ENCODE data around the gene SRXN1.

SRXN1 gene

DNA sequence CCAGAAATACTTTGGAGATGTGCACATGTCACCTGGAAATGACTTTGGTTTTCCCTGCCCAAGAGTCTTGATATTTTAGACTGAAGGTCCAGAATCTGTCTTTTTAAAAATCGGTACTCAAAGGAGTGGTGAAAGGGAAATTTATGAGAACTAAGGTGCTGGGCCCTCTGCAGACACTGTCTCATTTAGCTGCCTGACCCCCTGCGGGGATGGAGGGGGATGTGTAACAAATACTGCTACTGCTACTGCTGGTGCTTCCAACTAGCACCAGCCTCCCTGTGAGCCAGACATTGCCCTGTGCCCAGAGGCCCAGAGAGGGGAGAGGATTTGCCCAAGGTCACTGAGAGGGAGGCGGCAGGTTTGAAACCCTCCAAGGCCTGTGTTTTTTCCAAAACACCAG is 15.6 kb upstream of the SRXN1 start:
- no peak for DNase-seq
- TF ChIP-seq, protein P1, sequence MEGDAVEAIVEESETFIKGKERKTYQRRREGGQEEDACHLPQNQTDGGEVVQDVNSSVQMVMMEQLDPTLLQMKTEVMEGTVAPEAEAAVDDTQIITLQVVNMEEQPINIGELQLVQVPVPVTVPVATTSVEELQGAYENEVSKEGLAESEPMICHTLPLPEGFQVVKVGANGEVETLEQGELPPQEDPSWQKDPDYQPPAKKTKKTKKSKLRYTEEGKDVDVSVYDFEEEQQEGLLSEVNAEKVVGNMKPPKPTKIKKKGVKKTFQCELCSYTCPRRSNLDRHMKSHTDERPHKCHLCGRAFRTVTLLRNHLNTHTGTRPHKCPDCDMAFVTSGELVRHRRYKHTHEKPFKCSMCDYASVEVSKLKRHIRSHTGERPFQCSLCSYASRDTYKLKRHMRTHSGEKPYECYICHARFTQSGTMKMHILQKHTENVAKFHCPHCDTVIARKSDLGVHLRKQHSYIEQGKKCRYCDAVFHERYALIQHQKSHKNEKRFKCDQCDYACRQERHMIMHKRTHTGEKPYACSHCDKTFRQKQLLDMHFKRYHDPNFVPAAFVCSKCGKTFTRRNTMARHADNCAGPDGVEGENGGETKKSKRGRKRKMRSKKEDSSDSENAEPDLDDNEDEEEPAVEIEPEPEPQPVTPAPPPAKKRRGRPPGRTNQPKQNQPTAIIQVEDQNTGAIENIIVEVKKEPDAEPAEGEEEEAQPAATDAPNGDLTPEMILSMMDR (IDR thresholded peaks at IDR 0.05; ENCODE audit: low read depth, low read length, missing control alignments): no peak
- H3K27me3 ChIP-seq (replicated peaks): peaks cover 42% of the 10 kb centered on the region
- no peaks in the 10 kb centered on the region for H3K36me3 ChIP-seq (replicated peaks)
- in situ Hi-C loops (cut with HindIII; ENCODE audit: low pct_ligation_motif_present, low sequenced_read_pairs): no loop called here
- H3K4me3 ChIP-seq (ENCODE audit: low read depth, low read length): no peak overlapping the region
- H3K27ac ChIP-seq: no peak overlapping the region

DNA sequence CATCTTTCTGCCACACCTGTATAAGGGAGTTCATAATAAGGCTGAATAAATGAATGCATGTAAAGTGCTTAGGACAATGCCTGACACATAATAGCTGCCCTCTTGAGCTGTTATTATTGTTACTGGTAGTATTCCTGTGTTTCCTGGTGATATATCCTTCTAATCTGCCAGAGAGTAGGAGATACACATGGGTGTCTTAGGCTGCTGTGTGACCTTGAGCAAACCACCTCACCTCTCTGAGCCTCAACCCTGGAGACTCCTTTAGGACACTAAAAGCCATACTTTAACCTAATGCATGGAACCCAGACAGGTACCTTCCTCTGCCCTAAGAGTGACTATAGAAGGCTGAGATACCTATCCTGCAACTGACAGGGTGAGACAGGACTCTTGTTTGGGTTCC is 15.1 kb upstream of the SRXN1 start:
- Histone ChIP-seq H3K27ac (no peak overlapping the region), H3K36me3 (replicated peaks) (no peaks in the 10 kb centered on the region), H3K4me3 (ENCODE audit: low read depth, low read length) (no peak overlapping the region), H3K27me3 (replicated peaks) (peaks cover 42% of the 10 kb centered on the region)
- in situ Hi-C loops (cut with HindIII; ENCODE audit: low pct_ligation_motif_present, low sequenced_read_pairs): no loop called here
- DNase-seq: no peak
- TF ChIP-seq, protein P1 (IDR thresholded peaks at IDR 0.05; ENCODE audit: low read depth, low read length, missing control alignments): no peak

DNA sequence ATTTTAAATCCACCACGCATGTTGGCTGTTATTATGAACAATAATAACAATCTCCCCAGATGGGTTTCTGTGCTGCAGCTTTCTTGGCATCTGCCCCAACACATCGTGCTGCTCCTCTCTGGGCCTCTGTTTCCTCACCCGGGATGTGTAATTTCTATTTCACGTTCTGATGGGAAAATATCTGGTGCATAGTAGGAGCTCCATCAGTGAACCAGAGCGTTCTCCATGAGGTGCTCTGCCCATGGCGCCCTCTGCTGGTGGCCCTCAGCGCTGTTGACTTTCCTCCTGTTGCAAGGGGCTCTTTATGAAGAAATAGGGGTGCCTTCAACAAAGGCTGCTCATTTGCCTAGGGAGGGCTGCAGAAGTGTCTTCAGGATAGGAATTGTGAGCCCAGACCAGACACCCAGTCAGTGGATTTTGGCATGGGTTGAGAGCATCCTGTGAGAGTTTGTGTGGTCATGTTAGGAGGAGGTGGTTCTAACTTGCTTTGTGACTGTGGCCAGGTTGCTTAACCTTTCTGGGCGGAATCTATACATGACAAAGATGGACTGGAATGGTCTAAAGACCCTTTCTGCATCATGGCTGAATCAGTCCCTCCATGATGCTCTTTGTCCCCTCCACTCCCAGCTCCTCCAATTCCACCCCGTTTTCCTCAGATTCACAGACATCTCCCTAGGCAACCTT is 14.5 kb upstream of the SRXN1 start:
- peak; percentile 22 for DNase-seq
- in situ Hi-C loops (cut with HindIII; ENCODE audit: low pct_ligation_motif_present, low sequenced_read_pairs): no loop called here
- no peak overlapping the region for H3K4me3 ChIP-seq (ENCODE audit: low read depth, low read length)

DNA sequence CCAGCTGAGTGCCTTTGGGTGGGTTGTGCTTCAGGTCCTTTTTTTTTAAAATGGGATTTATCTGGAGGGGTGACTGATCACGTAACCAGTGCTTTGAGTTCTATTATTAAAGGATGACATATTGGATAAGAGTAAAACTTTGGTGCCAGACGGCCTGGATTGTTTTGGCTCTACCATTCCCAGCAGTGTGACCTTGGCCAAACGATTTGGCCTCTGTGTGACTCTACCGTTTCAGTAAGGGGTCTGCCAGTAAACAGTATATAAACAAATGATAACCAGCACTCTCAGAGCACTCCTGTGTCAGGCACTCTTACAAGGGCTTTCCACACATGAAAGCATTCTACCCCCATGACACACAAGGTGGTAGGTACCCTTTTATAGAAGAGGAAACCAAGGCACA is 13.9 kb upstream of the SRXN1 start:
- Histone ChIP-seq H3K27ac (no peak overlapping the region), H3K36me3 (replicated peaks) (no peaks in the 10 kb centered on the region), H3K27me3 (replicated peaks) (peaks cover 47% of the 10 kb centered on the region), H3K4me3 (ENCODE audit: low read depth, low read length) (no peak overlapping the region)
- DNase-seq: no peak
- TF ChIP-seq, protein P1 (IDR thresholded peaks at IDR 0.05; ENCODE audit: low read depth, low read length, missing control alignments): no peak
- in situ Hi-C loops (cut with HindIII; ENCODE audit: low pct_ligation_motif_present, low sequenced_read_pairs): no loop called here

More for the DNA sequence above, 14.5 kb upstream of the SRXN1 start:
- Histone ChIP-seq H3K27ac (no peak overlapping the region), H3K36me3 (replicated peaks) (no peaks in the 10 kb centered on the region), H3K27me3 (replicated peaks) (peaks cover 44% of the 10 kb centered on the region)
- TF ChIP-seq, protein P1 (IDR thresholded peaks at IDR 0.05; ENCODE audit: low read depth, low read length, missing control alignments): peak; percentile 96

DNA sequence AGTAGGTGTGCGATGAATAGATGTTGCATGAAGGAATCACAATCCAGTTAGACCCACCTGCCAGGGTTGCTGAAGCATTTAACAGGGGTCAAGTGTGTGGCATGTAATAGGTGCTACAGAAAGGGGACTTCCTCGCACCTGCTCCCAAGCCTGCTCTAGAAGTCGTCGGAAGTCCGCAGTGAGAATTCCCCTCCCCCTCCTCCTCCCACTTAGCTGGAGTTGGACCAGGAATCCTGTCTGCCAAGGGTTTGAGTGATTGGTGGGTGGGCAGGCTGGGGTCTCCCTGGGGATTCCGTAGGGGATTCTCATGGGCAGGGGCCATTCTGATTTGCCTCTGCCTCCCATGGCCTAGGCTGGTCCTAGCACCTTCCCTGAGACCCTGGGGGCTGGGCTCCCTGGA is 12.3 kb upstream of the SRXN1 start:
- Histone ChIP-seq H3K27ac (no peak overlapping the region), H3K36me3 (replicated peaks) (no peaks in the 10 kb centered on the region), H3K4me3 (ENCODE audit: low read depth, low read length) (no peak overlapping the region), H3K27me3 (replicated peaks) (peaks cover 53% of the 10 kb centered on the region)
- DNase-seq: no peak
- TF ChIP-seq, protein P1 (IDR thresholded peaks at IDR 0.05; ENCODE audit: low read depth, low read length, missing control alignments): no peak
- in situ Hi-C loops (cut with HindIII; ENCODE audit: low pct_ligation_motif_present, low sequenced_read_pairs): no loop called here

DNA sequence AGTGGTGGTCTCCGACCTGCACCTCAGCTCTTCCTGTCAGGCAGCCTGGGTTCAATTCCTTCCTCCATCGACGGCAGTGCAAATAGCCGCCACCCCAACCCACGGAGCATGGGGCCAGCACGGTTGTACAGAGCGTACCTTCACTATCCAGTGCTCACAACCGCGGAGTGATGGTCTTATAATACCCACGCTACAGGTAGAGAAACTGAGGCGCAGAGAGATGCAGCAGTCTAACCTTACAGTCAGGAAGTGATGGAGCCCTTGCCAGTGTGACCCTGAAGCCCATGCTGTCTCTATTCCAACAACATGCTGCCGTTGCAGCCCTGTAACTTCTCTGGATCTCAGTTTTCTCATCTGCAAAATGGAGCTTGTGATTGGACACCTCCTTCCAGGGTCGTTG is 11.6 kb upstream of the SRXN1 start:
- in situ Hi-C loops (cut with HindIII; ENCODE audit: low pct_ligation_motif_present, low sequenced_read_pairs): no loop called here
- H3K4me3 ChIP-seq (ENCODE audit: low read depth, low read length): no peak overlapping the region
- H3K27me3 ChIP-seq (replicated peaks): peaks cover 53% of the 10 kb centered on the region
- no peak for DNase-seq
- no peaks in the 10 kb centered on the region for H3K36me3 ChIP-seq (replicated peaks)
- H3K27ac ChIP-seq: no peak overlapping the region
- TF ChIP-seq, protein P1 (IDR thresholded peaks at IDR 0.05; ENCODE audit: low read depth, low read length, missing control alignments): no peak

Data from brain microvascular endothelial cell (primary cell).